D341Med (cell line): Measurements from ENCODE around the gene CD7.

Experiments used
- DNase-seq: peaks from one replicate; pipeline ENCODE4 v3.0.0; 2012; ENCODE audit warnings: low spot score

CD7 gene

GRCh38 chr17:82346342-82347300 is 29.2 kb upstream of the CD7 start:
- no peak for DNase-seq

- DNase-seq, result no peak
Measured at GRCh38 chr17:82345151-82345976, 28.0 kb upstream of the CD7 start.

GRCh38 chr17:82344175-82344907 is 26.9 kb upstream of the CD7 start:
- no peak for DNase-seq

- no peak for DNase-seq
Measured at GRCh38 chr17:82343560-82343959, 26.2 kb upstream of the CD7 start.

- DNase-seq, result no peak
Measured at GRCh38 chr17:82342361-82343079, 25.1 kb upstream of the CD7 start.

- no peak for DNase-seq
Measured at GRCh38 chr17:82339634-82340580, 22.5 kb upstream of the CD7 start.

GRCh38 chr17:82338858-82339633 is 21.6 kb upstream of the CD7 start:
- DNase-seq, result no peak

DNA sequence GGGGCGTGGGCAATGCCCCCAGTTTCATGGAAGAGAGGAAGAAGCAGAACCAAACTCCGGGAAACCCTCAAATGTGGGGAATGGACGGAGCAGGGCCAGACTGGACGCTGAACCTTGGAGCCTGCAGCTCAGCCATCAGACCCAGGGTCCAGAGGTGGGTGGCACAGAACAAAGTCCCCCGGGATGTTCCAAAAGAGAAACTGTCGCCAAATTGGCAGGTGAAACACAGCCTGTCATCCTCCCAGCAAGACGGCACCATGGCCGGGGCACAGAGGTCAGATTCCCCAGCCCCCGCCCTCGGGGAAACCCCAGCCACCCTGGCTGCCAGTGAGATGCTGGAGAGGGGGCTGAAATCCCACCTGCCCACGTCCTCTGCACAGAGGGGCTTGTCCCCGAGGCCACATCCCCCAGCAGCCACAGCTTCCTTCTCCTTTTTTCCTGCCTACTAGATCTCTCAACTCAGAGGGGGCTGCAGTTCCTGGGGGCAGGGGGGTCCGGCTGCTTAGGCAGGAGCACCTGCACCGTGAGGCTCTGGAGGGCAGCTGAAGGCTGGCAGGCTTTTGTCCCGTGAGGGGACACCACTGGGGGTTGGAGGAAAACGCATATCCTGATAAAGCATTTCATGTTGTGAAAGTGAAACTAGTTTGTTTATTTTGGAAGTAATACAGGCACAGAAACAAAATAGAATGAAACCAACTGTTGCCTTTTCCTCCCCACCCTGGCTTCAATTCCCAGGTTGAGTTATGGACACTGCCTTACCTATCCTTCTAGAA is 17.4 kb upstream of the CD7 start:
- DNase-seq, result no peak

GRCh38 chr17:82334204-82334621 is 16.8 kb upstream of the CD7 start:
- no peak for DNase-seq

GRCh38 chr17:82333279-82334171 is 16.1 kb upstream of the CD7 start, which contains the start of gene SECTM1:
SECTM1 (minus strand) TSS chr17:82333766; CDS start chr17:82327240, 6,526 bp downstream.
- DNase-seq, result no peak

DNA sequence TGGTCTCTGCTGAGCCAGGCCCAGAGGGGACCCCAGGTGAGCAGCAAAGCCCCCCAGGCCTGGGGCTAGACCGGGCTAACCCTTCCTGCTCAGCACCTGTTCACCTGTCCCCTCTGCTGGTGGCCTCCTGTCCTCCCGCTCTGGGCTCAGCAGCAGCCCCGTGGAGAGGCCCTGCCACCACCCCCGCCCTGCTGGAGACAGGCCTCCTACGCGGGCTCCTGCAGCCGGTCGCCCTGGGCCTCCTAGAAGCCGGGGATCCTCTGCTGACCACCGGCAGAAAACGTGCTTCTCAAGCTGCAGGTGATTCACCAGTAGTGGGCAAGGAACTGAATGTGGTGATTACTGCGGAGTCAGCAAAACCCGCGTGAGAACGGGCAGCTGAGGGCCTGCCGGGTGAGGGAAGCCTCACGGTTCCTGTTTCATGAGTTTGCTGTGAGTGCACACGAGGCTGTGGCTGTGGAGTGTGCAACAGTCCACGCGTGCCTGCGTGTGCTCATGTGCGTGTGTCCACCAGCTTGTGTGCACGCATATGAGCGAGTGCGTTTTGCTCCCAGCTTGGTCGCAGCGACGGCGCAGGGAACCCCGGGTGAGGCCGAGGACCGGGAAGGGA is 15.4 kb upstream of the CD7 start:
- DNase-seq, result no peak

- DNase-seq, result no peak
Measured at GRCh38 chr17:82331345-82331939, 14.0 kb upstream of the CD7 start.

GRCh38 chr17:82330322-82331239 is 13.2 kb upstream of the CD7 start:
- DNase-seq, result peak; percentile 94

GRCh38 chr17:82329683-82330321 is 12.4 kb upstream of the CD7 start:
- DNase-seq, result no peak

GRCh38 chr17:82328994-82329507 is 11.6 kb upstream of the CD7 start:
- DNase-seq, result no peak
